Neural cell (in vitro differentiated cells): ENCODE results near the gene NOL4L. TPM values are rescaled to one million over a fixed set of nuclear protein-coding genes. Genes with fewer than 3 reads are reported as not detected.

Experiments
- H2AFZ ChIP-seq: fragments of 200-600, 300-800 bp; sonication (generic), shearing (Covaris generic); 2 replicates; pipeline ENCODE4 v1.6.0; 2014; ENCODE audit warnings: low read depth, mild to moderate bottlenecking, antibody characterized with exemption, low read length, moderate library complexity
- H3F3A ChIP-seq: fragments of 200-600 bp; shearing (Covaris generic); 2 replicates; pipeline ENCODE4 v1.6.1; 2016; ENCODE audit warnings: mild to moderate bottlenecking, moderate library complexity, mixed read lengths, antibody characterized with exemption, low read length; ENCODE audit not compliant: insufficient read depth, poor library complexity, severe bottlenecking
- H3K27ac ChIP-seq: fragments of 200-600, 300-800 bp; sonication (generic), shearing (Covaris generic); 2 replicates; pipeline ENCODE4 v1.5.1; 2014; ENCODE audit warnings: mild to moderate bottlenecking, low read length, moderate library complexity
- H3K27me3 ChIP-seq: fragments of 300-800, 200-600 bp; sonication (generic), shearing (Covaris generic); 2 replicates; pipeline ENCODE4 v1.6.0; 2014; ENCODE audit warnings: mild to moderate bottlenecking, low read depth, low read length, moderate library complexity; ENCODE audit not compliant: insufficient read depth
- H3K36me3 ChIP-seq: fragments of 300-800, 200-600 bp; sonication (generic), shearing (Covaris generic); 2 replicates; pipeline ENCODE4 v1.5.1; 2014; ENCODE audit warnings: mild to moderate bottlenecking, antibody characterized with exemption, low read length, moderate library complexity; ENCODE audit not compliant: insufficient read depth
- H3K4me2 ChIP-seq: fragments of 300-800, 200-600 bp; sonication (generic), shearing (Covaris generic); 2 replicates; pipeline ENCODE4 v1.6.0; 2014; ENCODE audit warnings: mild to moderate bottlenecking, low read length
- H3K4me3 ChIP-seq: fragments of 300-800, 200-600 bp; sonication (generic), shearing (Covaris generic); 2 replicates; pipeline ENCODE4 v1.5.1; 2014; ENCODE audit warnings: mild to moderate bottlenecking, low read length, moderate library complexity
- H3K79me2 ChIP-seq: fragments of 200-600 bp; shearing (Covaris generic); replicated peaks from 2 replicates; pipeline ENCODE4 v1.6.0; 2014; ENCODE audit warnings: mild to moderate bottlenecking, low read length, moderate library complexity; ENCODE audit not compliant: insufficient read depth
- H3K9ac ChIP-seq: fragments of 300-800, 200-600 bp; sonication (generic), shearing (Covaris generic); 2 replicates; pipeline ENCODE4 v1.6.1; 2016; ENCODE audit warnings: mild to moderate bottlenecking, low read length, mixed read lengths
- H3K9me2 ChIP-seq: fragments of 200-600 bp; shearing (Covaris generic); 2 replicates; pipeline ENCODE4 v1.6.1; 2016; ENCODE audit warnings: mild to moderate bottlenecking, low read length, mixed read lengths; ENCODE audit not compliant: insufficient read depth
- H3K9me3 ChIP-seq: fragments of 200-600, 300-800 bp; sonication (generic), shearing (Covaris generic); 2 replicates; pipeline ENCODE4 v1.6.1; 2016; ENCODE audit warnings: mild to moderate bottlenecking, mixed run types, low read length, moderate library complexity, mixed read lengths
- H4K20me1 ChIP-seq: fragments of 200-600 bp; shearing (Covaris generic); 2 replicates; pipeline ENCODE4 v1.6.1; 2016; ENCODE audit warnings: mild to moderate bottlenecking, mixed run types; ENCODE audit not compliant: insufficient read depth
- EP300 ChIP-seq: fragments of 450-650 bp; conservative IDR thresholded peaks from 2 replicates; pipeline ENCODE4 v1.6.1; 2014; ENCODE audit warnings: antibody characterized with exemption, mild to moderate bottlenecking, moderate library complexity; ENCODE audit not compliant: poor library complexity, severe bottlenecking
- EZH2 ChIP-seq: fragments of 200-600, 300-800 bp; shearing (Covaris generic), sonication (generic); IDR thresholded peaks from 2 replicates; pipeline ENCODE4 v1.6.1; 2014; ENCODE audit warnings: antibody characterized with exemption, low read length, borderline replicate concordance, mild to moderate bottlenecking; ENCODE audit not compliant: insufficient read depth, poor library complexity, severe bottlenecking
- MXI1 ChIP-seq: fragments of 450-650 bp; conservative IDR thresholded peaks from 2 replicates; pipeline ENCODE4 v1.6.1; 2014; ENCODE audit warnings: antibody characterized with exemption, mild to moderate bottlenecking; ENCODE audit not compliant: poor library complexity, severe bottlenecking
- POLR2AphosphoS5 ChIP-seq: IDR thresholded peaks from 2 replicates; pipeline ENCODE4 v1.6.1; 2012
- RAD21 ChIP-seq: fragments of 450-650 bp; conservative IDR thresholded peaks from 2 replicates; pipeline ENCODE4 v1.6.1; 2014; ENCODE audit warnings: antibody characterized with exemption, mild to moderate bottlenecking, moderate library complexity
- SMC3 ChIP-seq: fragments of 450-650 bp; conservative IDR thresholded peaks from 2 replicates; pipeline ENCODE4 v1.6.1; 2014; ENCODE audit warnings: antibody characterized with exemption, mild to moderate bottlenecking, moderate library complexity; ENCODE audit not compliant: poor library complexity
- TAF1 ChIP-seq: IDR thresholded peaks from 2 replicates; pipeline ENCODE4 v1.6.1; 2012; ENCODE audit warnings: low read depth
- polyA plus RNA-seq: library from polyadenylated mRNA; depleted of rRNA; stranded (reverse); fragments of >200 nt; gene quantifications from 2 replicates; pipeline ENCODE4 v1.2.3, GENCODE V29; 2014
- TF ChIP-seq, protein P1 (sequence below): fragments of 450-650 bp; IDR thresholded peaks from 2 replicates; pipeline ENCODE4 v1.5.1; 2014; ENCODE audit warnings: antibody characterized with exemption, mild to moderate bottlenecking, moderate library complexity; ENCODE audit not compliant: poor library complexity, severe bottlenecking
- TF ChIP-seq, protein P2 (sequence below): IDR thresholded peaks from 2 replicates; pipeline ENCODE4 v1.6.1; 2012; ENCODE audit warnings: borderline replicate concordance

The NOL4L gene
- polyA plus RNA-seq, 1 donor from 2014 or later = 20.4 TPM

DNA sequence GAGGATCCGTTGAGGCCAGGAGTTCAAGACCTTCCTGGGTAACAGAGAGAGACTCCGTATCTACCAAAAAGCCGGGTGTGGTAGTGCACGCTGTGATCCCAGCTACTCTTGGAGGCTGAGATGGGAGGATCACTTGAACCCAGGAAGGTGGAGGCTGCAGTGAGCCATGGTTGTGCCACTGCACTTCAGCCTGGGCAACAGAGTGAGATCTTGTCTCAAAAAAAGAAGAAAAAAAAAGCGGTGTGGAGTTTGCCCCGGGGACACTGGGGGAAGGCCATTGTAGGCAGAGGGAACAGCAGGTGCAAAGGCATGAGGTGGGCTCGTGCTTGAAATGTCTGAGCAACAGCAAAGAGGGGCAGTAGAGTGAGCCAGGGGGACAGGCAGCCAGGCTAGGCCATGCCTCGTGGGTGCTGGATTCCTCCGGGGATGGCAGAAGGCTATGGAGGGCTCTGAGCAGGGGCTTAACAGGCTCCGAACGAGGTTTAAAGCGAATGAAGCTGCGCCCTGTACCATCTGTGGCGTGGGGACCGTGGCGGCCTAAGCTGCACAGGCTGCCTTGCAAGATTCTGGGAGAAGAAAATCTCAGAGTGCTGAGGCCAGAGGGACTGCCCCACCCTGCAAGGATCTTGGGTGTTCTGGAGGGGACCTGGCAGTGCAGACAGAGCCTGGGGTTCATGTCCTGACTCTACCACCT, 36.9 kb upstream of the NOL4L start:
- TF ChIP-seq POLR2AphosphoS5 (no peak), EZH2 (no peak)
- no peak overlapping the region for H3K9ac ChIP-seq
- H3K4me2 ChIP-seq = no peak overlapping the region
- H3K9me2 ChIP-seq = no peaks in the 10 kb centered on the region
- no peaks in the 10 kb centered on the region for H3K27me3 ChIP-seq
- H2AFZ ChIP-seq = no peak overlapping the region
- H3K79me2 ChIP-seq = no peaks in the 10 kb centered on the region
- no peaks in the 10 kb centered on the region for H4K20me1 ChIP-seq
- H3K27ac ChIP-seq = no peak overlapping the region
- no peak overlapping the region for H3K4me3 ChIP-seq
- H3K9me3 ChIP-seq = no peaks in the 10 kb centered on the region
- H3F3A ChIP-seq = no peaks in the 10 kb centered on the region
- H3K36me3 ChIP-seq = no peaks in the 10 kb centered on the region

DNA sequence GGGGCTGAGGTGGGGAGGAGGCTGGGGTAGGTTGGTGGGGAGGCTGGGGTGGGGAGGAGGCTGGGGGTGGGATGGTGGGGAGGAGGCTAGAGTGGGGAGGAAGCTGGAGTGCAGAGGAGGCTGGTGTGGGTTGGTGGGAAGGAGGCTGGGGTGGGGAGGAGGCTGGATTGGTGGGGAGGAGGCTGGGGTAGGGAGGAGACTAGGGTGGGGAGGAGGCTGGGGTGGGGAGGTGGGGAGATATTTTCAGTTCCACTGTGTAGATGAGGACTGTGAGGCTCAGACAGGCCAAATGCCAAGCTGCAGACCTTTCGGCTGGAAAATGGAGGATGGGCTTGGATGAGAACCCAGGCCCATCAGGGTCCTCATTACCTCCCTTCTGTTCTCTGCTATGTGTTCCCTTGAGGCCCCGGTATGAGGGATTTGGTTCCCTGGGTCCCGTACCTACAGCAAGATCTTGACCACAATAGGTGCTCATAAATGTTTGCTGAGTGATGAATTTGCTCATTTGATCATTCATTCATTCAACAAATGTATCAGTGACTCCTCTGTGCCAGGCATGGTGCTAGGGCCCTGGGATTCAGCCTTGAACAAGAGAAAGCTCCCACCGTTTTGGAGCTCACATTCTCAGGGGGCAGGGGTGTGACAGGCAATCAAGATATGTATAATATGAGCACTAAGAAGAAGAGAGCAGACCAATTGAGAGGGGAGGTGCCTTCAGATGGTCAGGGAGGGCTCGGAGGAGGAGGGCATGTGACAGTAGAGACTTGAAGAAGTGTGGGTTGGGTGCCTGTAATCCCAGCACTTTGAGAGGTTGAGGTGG, 36.1 kb upstream of the NOL4L start:
- Histone ChIP-seq H3K27ac (no peak overlapping the region), H3K9ac (no peak overlapping the region)
- TF ChIP-seq RAD21 = no peak
- no peak for TF ChIP-seq MXI1
- TF ChIP-seq POLR2AphosphoS5 = no peak
- no peak for TF ChIP-seq EP300
- TF ChIP-seq TAF1 = no peak
- TF ChIP-seq, protein P1, sequence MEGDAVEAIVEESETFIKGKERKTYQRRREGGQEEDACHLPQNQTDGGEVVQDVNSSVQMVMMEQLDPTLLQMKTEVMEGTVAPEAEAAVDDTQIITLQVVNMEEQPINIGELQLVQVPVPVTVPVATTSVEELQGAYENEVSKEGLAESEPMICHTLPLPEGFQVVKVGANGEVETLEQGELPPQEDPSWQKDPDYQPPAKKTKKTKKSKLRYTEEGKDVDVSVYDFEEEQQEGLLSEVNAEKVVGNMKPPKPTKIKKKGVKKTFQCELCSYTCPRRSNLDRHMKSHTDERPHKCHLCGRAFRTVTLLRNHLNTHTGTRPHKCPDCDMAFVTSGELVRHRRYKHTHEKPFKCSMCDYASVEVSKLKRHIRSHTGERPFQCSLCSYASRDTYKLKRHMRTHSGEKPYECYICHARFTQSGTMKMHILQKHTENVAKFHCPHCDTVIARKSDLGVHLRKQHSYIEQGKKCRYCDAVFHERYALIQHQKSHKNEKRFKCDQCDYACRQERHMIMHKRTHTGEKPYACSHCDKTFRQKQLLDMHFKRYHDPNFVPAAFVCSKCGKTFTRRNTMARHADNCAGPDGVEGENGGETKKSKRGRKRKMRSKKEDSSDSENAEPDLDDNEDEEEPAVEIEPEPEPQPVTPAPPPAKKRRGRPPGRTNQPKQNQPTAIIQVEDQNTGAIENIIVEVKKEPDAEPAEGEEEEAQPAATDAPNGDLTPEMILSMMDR = no peak
- no peak for TF ChIP-seq EZH2
- no peak for TF ChIP-seq SMC3
- TF ChIP-seq, protein P2, sequence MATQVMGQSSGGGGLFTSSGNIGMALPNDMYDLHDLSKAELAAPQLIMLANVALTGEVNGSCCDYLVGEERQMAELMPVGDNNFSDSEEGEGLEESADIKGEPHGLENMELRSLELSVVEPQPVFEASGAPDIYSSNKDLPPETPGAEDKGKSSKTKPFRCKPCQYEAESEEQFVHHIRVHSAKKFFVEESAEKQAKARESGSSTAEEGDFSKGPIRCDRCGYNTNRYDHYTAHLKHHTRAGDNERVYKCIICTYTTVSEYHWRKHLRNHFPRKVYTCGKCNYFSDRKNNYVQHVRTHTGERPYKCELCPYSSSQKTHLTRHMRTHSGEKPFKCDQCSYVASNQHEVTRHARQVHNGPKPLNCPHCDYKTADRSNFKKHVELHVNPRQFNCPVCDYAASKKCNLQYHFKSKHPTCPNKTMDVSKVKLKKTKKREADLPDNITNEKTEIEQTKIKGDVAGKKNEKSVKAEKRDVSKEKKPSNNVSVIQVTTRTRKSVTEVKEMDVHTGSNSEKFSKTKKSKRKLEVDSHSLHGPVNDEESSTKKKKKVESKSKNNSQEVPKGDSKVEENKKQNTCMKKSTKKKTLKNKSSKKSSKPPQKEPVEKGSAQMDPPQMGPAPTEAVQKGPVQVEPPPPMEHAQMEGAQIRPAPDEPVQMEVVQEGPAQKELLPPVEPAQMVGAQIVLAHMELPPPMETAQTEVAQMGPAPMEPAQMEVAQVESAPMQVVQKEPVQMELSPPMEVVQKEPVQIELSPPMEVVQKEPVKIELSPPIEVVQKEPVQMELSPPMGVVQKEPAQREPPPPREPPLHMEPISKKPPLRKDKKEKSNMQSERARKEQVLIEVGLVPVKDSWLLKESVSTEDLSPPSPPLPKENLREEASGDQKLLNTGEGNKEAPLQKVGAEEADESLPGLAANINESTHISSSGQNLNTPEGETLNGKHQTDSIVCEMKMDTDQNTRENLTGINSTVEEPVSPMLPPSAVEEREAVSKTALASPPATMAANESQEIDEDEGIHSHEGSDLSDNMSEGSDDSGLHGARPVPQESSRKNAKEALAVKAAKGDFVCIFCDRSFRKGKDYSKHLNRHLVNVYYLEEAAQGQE = no peak

More for the DNA sequence above, 36.1 kb upstream of the NOL4L start:
- H3F3A ChIP-seq = no peaks in the 10 kb centered on the region
- no peaks in the 10 kb centered on the region for H3K9me2 ChIP-seq
- no peaks in the 10 kb centered on the region for H3K79me2 ChIP-seq
- no peaks in the 10 kb centered on the region for H3K9me3 ChIP-seq
- H2AFZ ChIP-seq = no peak overlapping the region
- H3K27me3 ChIP-seq = no peaks in the 10 kb centered on the region
- no peak overlapping the region for H3K4me2 ChIP-seq
- H3K36me3 ChIP-seq = no peaks in the 10 kb centered on the region
- H4K20me1 ChIP-seq = no peaks in the 10 kb centered on the region
- H3K4me3 ChIP-seq = no peak overlapping the region
